NCI-H446 treated with DMSO at 0.1 percent for 48 hours (cell line): ENCODE measurements around the gene LAPTM5.
A peak's percentile ranks its signal among the peaks of the same experiment; 100 is the strongest.
"Not testable (repeated sequence)": the region's sequence is repeated elsewhere in the genome, so short reads cannot be mapped to it uniquely, and the experiment has no call there.

Experiments
- DNase-seq: peaks from one replicate; lab custom pipeline; 2025; lab: John Stamatoyannopoulos, UW

Gene LAPTM5, protein sequence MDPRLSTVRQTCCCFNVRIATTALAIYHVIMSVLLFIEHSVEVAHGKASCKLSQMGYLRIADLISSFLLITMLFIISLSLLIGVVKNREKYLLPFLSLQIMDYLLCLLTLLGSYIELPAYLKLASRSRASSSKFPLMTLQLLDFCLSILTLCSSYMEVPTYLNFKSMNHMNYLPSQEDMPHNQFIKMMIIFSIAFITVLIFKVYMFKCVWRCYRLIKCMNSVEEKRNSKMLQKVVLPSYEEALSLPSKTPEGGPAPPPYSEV

DNA sequence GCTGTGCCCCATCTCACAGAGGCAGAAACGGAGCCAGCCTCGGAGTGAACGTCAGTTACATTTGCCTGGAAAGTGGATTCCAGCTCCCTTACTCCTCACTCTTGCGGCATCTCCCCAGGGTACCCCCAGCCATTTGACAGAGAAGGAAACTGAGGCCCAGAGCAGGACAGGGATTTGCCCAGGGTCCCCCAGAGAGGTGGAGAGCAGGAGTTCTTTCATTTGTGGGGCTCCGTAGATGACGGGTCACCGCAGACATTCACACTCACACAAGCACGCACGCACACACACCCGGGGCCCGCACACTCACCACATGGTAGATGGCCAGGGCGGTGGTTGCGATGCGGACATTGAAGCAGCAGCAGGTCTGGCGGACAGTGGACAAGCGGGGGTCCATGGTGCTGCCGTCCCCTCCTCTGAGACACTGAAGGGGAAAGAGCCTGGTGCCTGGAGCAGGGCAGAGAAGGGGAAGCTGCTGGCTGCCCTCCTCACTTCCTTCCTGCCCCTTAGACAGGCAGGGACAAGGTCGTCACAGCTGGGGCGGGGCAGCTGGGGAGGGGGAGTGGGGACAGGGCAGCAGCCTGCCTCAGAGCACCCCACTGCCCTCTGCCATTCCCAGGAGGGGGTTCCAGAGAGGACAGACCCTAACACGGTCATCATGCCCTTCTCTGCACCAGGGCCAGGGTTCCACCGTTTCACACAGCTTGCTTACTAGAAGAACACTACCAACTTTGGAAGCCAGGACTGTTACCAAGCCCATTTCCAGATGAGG is at the start of gene LAPTM5:
TSS of gene LAPTM5 (minus strand) at position 423 of the 769 bp plus-strand sequence. CDS start at position 394, 29 bp downstream.
- DNase-seq, result no peak

DNA sequence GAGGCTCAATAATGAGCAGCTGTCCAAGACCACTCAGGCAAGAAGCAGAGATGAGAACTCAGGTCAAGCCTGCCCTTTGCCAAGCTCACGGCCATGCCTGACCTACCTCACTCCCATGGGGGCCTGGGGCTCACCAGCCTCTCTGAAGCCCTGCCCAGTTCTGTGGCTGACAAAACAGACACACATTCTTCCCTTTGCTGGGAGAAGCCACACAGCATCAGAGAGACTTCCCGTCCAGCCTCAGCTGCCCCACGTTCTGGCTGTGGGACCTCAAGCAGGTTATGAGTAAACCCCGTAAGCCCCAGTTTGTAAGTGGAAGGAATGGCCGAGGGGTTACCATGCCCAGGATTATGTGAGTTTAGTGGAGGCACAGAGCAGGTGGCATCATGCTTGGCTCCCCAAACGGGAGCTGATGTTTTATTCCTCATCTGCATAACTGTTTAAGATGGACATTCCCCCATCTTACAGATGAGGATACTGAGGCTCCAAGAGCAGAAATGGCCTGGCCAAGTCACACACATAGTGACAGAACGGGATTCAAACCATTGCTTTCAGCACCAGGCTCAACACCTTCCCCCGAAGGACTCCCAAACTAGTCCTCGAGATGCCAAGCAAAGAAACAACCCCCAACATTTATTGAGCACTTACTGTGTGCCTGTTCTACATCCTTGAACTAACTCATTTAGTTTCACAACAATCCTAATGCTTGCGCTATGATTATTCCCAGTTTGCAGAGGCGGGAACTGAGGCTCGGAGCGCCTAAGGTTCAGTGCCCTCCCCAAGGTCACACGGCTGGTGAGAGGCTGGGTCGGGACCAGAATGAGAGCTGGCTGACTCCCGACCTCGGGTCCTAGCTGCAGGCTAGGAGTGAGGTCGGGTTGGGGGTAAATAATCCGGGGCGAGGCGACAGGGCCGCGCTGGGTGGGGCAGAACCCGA is 49.1 kb upstream of the LAPTM5 start:
- DNase-seq, result no peak

DNA sequence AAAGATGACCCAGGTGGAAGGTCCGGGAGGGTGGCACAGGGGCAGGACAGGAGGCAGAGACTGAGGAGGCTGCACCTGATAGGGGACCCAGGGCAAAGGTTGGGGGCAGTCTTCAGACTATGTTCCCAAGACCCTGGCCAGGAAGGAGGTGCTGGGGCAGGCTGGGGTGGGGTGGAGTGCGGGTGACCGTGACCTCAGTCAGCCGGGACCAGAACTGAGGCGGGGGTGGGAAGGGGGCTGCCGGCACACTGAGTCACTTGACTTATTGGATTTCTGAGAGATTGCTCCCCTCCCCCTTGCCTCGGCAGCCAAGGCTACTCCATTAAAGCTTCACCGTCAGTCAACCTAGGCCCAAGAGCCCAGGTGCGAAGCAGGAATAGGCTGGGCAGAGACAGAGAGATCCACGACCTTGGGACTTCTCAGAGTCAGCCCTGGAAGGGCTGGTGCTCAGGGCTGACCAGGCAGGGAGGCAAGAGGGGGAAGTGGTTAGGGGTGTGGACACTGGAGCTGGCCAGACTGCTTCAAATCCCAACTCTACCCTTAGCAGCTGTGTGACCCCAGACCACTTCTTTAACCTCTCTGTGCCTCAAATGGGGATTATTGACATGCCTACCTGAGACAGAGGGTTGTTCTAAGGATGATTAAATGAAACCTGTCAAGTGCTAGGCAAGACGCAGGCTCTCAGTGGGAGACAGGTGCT is 47.9 kb upstream of the LAPTM5 start:
- DNase-seq, result no peak

DNA sequence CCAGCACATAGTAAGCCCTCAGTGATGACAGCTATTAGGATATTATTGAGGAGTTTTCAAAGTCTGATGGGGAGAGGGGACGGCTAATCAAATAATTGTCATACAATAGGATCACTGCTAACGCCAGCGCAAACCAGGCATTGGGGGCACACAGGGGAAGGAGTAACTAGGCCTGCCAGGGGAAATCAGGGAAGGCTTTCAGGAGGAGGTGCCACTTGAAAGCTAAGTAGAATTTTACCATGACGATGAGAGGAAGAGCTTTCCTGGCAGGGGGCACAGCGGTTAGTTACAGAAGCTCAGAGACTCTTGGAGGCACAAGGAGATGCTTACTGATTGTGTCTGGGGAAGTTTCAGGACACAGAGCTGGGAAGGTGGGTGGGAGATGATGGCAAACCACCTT is 47.2 kb upstream of the LAPTM5 start:
- no peak for DNase-seq

DNA sequence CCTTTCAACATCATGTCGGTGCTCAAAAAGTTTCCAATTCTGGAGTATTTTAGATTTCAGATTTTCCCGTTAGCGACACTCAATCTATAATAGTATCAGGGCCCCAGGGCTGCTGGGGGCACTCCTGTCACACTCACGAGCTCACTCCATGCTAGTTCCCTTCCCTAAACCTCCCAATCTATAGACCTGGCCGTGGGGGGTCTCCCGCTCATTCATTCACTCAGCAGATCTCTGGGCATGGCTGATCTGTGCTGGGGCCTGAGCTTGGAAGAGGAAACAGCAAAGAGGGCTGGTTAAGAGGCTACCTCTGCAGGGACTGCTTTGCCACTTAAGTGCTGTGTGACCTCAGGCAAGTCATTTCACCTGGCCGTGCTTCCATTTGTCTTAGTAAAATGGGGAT is 46.8 kb upstream of the LAPTM5 start:
- DNase-seq, result no peak

DNA sequence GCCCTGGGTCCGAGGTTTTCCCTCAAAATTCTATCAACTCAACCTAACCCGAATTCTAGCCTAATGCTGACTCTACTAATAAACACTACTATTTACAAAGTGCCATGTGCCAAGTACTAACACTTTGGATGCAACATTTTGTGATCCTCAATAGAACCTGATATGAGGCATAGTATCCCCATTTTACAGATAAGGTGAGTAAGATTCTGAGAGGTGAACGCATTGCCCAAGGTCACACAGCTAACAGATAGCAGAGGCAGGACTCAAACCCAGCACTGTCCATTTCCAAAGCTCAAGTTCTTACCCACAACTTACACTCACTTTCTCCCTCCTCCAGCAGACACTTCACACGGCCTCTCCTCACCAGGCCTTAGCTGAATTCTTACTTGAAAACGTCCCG is 46.0 kb upstream of the LAPTM5 start:
- no peak for DNase-seq

DNA sequence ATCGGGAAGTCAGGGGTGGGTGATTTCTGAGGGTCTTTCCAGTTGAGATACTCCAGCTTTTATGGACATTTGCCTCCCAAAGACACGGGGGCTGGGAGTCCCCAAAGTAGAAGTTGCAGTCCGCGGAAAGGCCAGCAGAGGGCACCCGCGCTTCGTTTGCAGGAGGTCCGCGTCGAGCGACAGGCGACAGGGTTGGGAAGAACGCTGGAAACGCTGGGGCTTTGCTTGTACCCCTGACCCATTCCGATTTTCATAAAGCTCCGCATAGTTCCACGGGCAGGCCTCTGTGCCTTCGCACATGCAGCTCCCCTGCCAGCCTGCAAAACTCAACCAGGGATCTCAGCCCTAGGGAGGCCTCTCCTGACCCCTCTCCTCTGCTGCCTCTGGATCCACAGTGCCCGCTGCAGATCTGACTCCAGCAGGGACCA is 44.2 kb upstream of the LAPTM5 start:
- DNase-seq, result peak; percentile 28

DNA sequence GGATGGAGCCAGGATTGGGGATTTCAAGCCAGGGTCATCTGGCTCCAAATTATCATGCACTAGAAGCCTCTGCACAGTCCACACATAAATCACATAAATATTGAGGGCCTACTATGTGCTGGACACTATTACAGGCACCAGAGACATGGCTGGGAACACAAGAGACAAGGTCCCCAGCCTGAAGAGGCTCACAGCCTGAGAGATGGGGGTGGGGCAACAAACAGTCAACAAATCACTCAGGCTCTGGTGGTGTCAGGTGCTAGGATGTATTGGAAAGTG is 41.6 kb upstream of the LAPTM5 start:
- no peak for DNase-seq

DNA sequence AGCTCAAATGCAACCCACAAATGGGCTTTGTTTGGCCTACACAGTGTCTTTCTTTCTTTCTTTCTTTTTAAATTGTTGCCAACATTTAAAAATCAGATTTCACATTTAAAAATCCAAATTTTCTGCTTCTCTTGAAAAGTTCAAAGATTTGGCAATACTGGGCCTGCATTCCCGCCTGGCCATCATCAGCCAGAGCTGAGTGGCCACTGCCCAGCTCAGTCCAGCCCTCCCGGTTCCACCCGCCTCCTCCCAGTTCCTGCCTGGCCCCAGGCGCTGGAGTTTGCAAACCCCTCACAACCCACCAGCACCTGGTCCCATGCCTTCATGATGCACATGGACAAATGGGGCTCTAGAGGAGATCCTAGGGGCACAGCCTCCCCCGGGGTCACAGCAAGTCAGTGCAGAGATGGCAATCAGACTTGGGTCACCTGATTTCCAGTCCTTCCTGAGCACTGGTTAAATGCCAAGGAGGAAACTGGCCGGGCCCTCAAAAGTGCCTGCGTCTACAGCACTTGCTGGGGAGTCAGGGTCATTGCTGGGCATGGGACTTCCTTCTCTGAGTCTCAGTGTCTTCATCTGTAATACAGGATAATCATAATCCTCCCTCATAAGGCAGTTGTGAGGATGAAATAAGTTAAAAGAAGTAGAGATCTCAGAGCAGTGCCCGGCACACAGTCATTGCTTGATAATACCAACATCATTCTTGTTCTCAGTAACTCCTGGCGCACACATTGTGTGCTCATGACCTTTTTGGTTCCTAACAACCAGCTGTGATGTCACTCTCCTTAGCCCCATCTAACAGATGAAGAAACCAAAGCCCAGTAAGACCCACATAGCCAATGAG is 41.0 kb upstream of the LAPTM5 start:
- DNase-seq, result no peak

DNA sequence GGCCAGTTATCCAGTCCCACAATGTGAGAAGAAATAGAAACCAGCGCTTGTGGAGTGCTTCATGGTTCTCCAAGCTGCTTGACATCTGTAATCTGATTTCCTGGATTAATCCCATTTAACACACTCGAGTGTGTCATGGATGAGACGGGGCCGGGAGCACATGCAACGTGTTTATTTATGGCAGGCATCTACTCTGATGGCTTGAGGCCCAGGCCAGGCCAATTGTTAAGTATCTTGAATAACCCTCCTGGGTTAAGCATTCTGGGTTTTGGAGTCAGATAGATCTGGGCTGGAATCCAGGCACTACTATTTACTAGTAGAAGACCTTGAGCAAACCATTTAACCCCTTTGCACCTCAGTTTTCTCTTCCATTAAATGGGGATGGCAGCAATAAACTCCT is 37.5 kb upstream of the LAPTM5 start:
- DNase-seq, result no peak

DNA sequence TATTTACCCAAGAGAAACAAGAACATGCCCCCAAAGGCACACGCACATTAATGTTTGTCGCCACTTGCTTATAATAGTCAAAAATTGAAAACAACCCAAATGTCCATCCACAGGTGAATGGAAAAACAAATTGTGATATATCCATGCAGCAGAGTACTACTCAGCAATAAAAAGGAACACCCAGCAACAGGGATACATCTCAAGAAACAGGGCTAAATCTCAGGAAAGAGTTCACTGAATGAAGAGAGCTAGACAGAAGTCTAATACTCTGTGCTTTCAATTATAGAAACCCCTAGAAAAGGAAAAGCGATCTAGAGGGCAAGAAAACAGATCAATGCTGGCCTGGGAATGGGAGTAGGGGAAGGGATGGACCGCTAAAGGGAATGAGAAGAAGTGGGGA is 36.7 kb upstream of the LAPTM5 start:
- DNase-seq, result no peak

DNA sequence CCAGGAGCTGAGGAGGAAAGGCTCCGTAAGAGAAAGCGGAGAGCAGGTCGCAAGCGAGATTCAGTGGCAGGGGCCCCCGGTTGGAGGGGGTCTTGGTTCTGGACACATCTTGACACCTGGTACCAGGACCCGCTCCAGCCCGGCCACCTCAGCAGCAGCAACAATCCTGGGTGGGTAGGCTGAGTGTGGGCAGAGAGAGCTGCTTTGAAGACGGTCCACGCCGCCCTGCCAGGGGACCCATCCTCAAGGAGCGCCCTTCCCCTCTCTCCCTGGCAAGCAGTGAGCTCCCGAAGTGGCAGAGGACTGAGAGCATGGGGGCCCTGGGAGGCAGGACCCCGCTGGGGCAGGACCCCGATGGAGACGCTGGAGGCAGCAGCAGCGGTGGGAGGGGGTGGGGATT is 35.6 kb upstream of the LAPTM5 start:
- DNase-seq, result no peak

DNA sequence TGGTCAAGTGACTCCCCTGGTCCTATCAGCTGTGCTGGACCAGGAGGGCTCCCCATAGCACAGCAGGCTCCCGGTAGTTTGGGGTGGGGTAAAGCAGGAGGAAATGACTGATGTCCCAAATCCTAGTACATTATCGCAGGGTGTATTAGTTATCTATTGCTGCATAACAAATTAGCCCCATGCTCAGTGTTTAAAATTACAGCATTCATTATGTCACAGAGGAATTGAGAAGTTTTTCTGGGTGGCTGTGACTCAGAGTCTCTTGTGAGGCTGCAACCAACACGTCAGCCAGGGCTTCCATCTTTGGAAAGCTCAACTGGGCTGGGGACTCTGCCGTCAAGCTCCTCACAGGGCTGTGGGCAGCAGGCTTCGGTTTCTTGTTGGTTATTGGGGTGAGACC is 34.3 kb upstream of the LAPTM5 start:
- DNase-seq, result no peak

DNA sequence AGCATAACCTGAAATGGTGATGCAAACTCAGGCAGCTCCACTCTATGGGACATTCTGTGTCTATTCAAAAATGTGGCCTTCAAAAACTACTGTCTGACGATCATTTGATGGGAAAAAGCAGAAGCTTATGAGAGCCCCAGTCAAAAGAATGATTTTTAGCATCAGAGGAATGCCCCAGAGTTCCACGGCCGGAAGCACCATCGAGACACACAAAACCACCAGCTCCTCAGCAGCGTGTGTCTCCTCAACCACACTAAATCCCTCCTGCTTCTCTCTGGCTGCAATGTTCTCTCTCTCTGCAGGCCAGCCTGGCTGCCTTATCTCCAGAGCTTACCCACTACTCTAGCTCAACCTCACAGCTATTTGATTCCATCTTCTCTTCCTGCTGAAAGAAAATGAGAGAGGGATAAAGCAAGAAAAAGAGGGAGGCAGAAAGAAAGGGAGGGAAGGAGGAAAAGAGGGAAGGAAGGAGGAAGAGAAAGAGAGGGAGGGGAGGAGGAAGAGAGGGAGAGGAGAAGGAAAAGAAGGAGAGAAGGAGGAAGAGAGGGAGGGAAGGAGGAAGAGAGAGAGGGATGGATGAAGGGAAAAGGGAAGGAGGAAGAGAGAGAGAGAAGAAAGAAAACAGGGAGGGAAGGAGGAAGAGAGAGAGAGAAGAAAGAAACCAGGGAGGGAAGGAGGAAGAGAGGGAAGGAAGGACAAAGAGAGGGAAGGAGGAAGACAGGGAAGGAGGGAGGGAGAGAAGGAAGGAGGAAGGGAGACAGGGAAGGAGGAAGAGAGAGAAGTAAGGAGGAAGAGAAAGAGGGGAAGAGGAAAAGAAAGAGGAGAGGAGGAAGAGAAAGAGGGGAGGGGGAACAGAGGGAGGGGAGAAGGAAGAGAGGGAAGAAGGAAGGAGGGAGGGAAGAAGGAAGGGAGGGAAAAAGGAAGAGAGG is 33.5 kb upstream of the LAPTM5 start:
- no peak for DNase-seq

DNA sequence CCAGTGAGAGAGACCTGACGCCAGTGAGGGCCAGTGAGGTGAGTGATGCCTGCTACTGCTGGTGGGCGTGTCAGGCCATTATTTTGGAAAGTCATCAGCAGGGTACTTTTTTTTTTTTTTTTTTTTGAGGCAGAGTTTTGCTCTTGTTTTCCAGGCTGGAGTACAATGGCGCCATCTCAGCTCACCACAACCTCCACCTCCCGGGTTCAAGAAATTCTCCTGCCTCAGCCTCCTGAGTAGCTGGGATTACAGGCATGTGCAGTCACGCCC is 32.6 kb upstream of the LAPTM5 start:
- DNase-seq, result not testable (repeated sequence)

DNA sequence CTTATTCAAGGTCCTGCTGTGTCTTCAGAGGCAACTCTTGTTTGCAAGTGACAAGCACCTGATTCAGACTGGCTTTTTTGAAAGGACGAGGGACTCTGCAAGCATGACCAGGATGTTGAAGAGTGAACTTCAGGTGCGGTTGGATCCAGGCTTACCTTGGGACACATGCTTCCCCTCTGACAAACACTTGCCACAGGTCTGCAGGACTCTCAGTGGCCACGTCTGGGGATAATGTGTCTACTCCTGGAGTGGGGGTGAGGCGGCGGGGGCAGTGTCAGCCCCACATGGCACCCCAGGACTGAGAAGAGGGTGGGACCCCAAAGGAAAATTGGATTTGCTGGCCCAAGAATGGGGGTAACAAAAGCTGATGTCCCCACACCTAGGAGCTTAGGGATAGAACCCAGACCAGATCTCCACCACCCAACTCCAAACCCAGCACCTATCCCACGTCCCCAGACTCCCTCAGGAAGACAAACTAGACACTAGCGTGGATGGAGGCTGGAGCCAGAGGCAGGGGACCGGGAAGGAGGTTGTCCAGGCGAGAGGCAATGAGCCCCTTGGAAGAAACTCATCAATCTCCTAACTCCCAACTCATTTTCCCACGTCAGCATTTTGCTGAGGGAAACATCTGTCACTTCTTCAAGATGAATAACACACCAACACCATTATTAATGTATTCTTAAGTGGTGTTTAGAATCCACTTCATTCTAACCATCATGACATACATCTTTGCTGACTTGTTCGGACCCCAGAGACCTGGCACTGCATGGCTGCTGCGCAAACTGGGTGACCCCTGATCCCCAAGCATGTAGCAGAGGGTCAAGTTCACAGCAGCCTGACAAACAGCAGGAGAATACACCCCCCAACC is 32.0 kb upstream of the LAPTM5 start:
- no peak for DNase-seq

DNA sequence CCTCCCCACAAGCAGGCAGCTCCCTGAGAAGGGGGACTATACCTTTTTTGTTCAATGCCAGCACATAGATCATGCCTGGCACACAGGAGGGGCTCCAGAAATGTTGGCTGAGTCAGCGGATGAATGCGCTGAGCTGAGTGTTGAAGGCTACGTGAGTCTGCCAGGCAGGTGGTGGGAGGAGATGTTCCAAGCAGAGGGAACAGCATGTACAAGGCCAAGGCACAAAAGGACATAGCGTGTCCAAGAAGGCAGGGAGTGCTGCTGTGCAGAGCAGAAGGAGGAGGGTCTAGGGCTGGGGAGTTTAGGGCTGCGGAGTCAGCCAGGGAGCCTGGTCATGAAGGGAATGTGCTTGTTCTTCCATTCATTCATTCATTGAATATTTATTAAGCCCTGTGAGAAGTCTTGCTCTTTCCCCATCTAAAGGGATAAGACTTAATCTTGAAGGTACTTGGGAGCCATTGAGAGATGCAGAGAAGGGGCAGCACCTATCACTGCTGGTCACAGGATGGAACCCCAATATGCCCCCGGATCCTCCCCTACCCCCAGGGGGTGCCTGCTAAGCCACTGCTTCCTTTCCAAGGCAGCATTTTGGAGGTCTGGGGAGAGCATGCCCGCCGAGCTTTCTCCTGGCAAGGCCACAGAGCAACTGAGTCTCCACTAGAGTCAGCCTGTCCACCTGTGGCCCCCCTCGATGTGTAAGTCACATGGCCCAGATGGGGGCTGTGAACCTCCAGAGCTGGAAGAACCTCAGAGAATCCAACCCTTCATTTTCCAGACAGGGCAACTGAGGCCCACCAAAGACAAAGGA is 31.2 kb upstream of the LAPTM5 start:
- no peak for DNase-seq

DNA sequence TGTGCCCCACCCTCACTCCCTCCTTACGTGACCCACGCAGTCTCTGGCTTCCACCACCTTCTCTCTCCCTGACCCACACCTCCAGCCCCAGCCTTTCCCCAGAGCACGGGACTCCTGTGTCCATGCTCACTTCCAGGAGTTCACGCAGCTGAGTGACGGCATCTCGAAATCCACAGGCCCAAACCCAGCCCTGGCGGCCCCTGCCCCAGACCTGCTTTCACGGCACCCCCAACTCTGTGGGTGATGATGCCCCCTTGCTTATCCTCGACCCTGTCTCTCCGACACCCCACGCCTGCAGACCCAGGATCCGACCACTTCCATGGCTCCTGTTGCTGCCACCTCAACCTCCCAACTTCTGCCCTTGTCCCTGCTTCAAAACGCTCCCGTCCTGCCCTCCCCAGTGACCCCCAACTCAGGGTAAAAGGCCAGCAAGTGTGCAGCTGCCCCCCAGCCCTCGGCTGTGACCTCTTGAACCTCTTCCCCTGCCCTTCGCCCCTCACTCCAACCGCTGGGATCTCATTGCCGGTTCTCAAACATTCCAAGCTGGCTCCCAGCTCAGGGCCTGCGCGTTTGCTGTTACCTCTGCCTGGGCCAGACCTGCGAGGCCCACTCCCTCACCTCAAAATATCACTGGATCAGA is 30.4 kb upstream of the LAPTM5 start:
- DNase-seq, result no peak
